Neuronal stem cell (in vitro differentiated cells): ENCODE measurements around the gene MAOB.

Source experiments
- DNase-seq: peaks from one replicate; pipeline ENCODE4 v3.0.0-alpha.2; 2013; ENCODE audit warnings: low spot score
- H2AFZ ChIP-seq: one replicate; pipeline ENCODE4 v1.6.1; 2013; ENCODE audit warnings: mild to moderate bottlenecking, low read length, inconsistent platforms
- H2AK5ac ChIP-seq: 2 replicates; pipeline ENCODE4 v1.6.1; 2013; ENCODE audit warnings: low read depth, mild to moderate bottlenecking, inconsistent platforms, low read length, moderate library complexity, mixed read lengths
- H2BK120ac ChIP-seq: 2 replicates; pipeline ENCODE4 v1.6.1; 2013; ENCODE audit warnings: low read depth, mild to moderate bottlenecking, inconsistent platforms, low read length, moderate library complexity, mixed read lengths
- H2BK12ac ChIP-seq: one replicate; pipeline ENCODE4 v1.6.1; 2013; ENCODE audit warnings: low read length, inconsistent platforms
- H2BK15ac ChIP-seq: 2 replicates; pipeline ENCODE4 v1.6.1; 2013; ENCODE audit warnings: mild to moderate bottlenecking, low read length, inconsistent platforms, mixed read lengths
- H2BK5ac ChIP-seq: one replicate; pipeline ENCODE4 v1.6.1; 2013; ENCODE audit warnings: inconsistent platforms, mild to moderate bottlenecking, low read length, moderate library complexity
- H3K14ac ChIP-seq: one replicate; pipeline ENCODE4 v1.6.1; 2013; ENCODE audit warnings: low read length, inconsistent platforms
- H3K18ac ChIP-seq: 2 replicates; pipeline ENCODE4 v1.6.1; 2013; ENCODE audit warnings: low read length, inconsistent platforms
- H3K23ac ChIP-seq: 2 replicates; pipeline ENCODE4 v1.6.1; 2013; ENCODE audit warnings: low read depth, mild to moderate bottlenecking, mixed read lengths, low read length, inconsistent platforms; ENCODE audit not compliant: poor library complexity
- H3K27ac ChIP-seq: replicated peaks from 3 replicates; pipeline ENCODE4 v1.5.1; 2013; ENCODE audit warnings: low read length, inconsistent platforms
- H3K27me3 ChIP-seq, 3 experiments: 2 replicates each; pipeline ENCODE4 v1.6.1; 2013; ENCODE audit warnings: low read length in 3 of 3, mild to moderate bottlenecking in 2 of 3, inconsistent platforms in 1 of 3, low read depth in 1 of 3, mixed read lengths in 1 of 3, moderate library complexity in 1 of 3; ENCODE audit not compliant: control insufficient read depth in 3 of 3, insufficient read depth in 3 of 3
- H3K36me3 ChIP-seq, 2 donors: replicated peaks in 1 of 2; 2 replicates each; pipeline ENCODE4 v1.6.1; 2013; ENCODE audit warnings: low read length in 2 of 2; ENCODE audit not compliant: control insufficient read depth in 2 of 2, insufficient read depth in 2 of 2
- H3K4ac ChIP-seq: 2 replicates; pipeline ENCODE4 v1.6.1; 2013; ENCODE audit warnings: inconsistent platforms, mild to moderate bottlenecking, low read length, moderate library complexity
- H3K4me1 ChIP-seq, 2 donors: 1 replicate in 1 of 2; 2 replicates in 1 of 2; pipeline ENCODE4 v1.6.1; 2013; ENCODE audit warnings: low read length in 2 of 2, low read depth in 1 of 2; ENCODE audit not compliant: control insufficient read depth in 2 of 2, insufficient read depth in 1 of 2
- H3K4me2 ChIP-seq: one replicate; pipeline ENCODE4 v1.6.1; 2013; ENCODE audit warnings: mild to moderate bottlenecking, low read length, inconsistent platforms; ENCODE audit not compliant: insufficient read depth, poor library complexity, severe bottlenecking
- H3K4me3 ChIP-seq, 2 donors: 2 replicates each; pipeline ENCODE4 v1.5.1; 2013; ENCODE audit warnings: low read length in 2 of 2, mild to moderate bottlenecking in 2 of 2, inconsistent platforms in 1 of 2, moderate library complexity in 1 of 2
- H3K79me1 ChIP-seq: one replicate; pipeline ENCODE4 v1.6.1; 2013; ENCODE audit warnings: low read depth, mild to moderate bottlenecking, inconsistent platforms, low read length, moderate library complexity
- H3K9ac ChIP-seq: one replicate; pipeline ENCODE4 v1.6.1; 2013; ENCODE audit warnings: mild to moderate bottlenecking, low read depth, low read length, inconsistent platforms; ENCODE audit not compliant: poor library complexity
- H3K9me3 ChIP-seq, 2 donors: replicated peaks in 1 of 2; 2 replicates each; pipeline versions ENCODE3 to v1.6.1; 2013; ENCODE audit warnings: low read length in 2 of 2, mild to moderate bottlenecking in 2 of 2, inconsistent platforms in 1 of 2, low read depth in 1 of 2, mixed read lengths in 1 of 2, moderate library complexity in 1 of 2; ENCODE audit not compliant: control insufficient read depth in 2 of 2, insufficient read depth in 1 of 2
- H4K8ac ChIP-seq: one replicate; pipeline ENCODE4 v1.6.1; 2013; ENCODE audit warnings: low read depth, mild to moderate bottlenecking, inconsistent platforms, low read length, moderate library complexity
- H4K91ac ChIP-seq: one replicate; pipeline ENCODE4 v1.6.1; 2013; ENCODE audit warnings: low read length, low read depth, mild to moderate bottlenecking, inconsistent platforms; ENCODE audit not compliant: poor library complexity
- WGBS, 2 donors: extraction: QIAGEN DNeasy Blood & Tissue Kit; methylation state at CpG; one replicate each; pipeline ENCODE4 v1.1.7; 2013; ENCODE audit warnings: missing lambda C conversion rate in 2 of 2, mixed read lengths in 1 of 2; ENCODE audit not compliant: insufficient read length in 2 of 2, insufficient replicate concordance in 1 of 2; ENCODE audit errors: extremely low coverage in 2 of 2; 5-methylcytosine and 5-hydroxymethylcytosine counted together

MAOB gene

DNA sequence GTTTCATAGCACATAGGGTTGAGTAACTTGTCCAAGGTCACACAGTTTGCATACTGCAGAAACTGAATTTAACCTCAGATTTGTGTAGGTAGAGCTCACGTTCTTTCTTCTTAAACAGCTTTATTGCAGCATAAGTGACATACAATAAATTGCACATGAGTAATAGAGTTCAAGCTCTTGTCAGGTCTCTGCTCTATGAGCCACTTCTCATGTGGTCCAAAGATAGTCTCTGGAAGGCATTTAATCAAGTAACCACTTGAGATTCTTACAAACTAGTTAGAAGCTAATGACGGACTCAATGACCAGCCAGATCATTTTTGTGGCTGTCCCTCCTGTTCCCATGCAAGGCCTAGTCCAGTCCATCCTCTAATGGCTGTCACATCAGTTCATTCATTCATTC is 68.9 kb downstream of the MAOB start:
- Histone ChIP-seq H2AFZ (no peak overlapping the region), H2AK5ac (no peak overlapping the region), H3K27me3 (no peaks in the 10 kb centered on the region), H3K4me3 (no peak overlapping the region), H3K36me3 (no peaks in the 10 kb centered on the region), H4K8ac (no peak overlapping the region), H3K14ac (no peak overlapping the region), H2BK12ac (no peak overlapping the region), H4K91ac (no peak overlapping the region), H3K27ac (no peak overlapping the region), H3K4me2 (no peak overlapping the region), H3K18ac (no peak overlapping the region), H2BK15ac (no peak overlapping the region), H3K9me3 (no peaks in the 10 kb centered on the region), H2BK5ac (no peak overlapping the region), H3K4ac (no peak overlapping the region), H3K9ac (no peak overlapping the region), H3K4me1 (no peaks in the 10 kb centered on the region), H2BK120ac (no peak overlapping the region), H3K79me1 (no peaks in the 10 kb centered on the region), H3K23ac (no peak overlapping the region)
- WGBS, 2 donors: no CpG with 5 or more reads among the region's 2 CpGs
- DNase-seq: no peak

DNA sequence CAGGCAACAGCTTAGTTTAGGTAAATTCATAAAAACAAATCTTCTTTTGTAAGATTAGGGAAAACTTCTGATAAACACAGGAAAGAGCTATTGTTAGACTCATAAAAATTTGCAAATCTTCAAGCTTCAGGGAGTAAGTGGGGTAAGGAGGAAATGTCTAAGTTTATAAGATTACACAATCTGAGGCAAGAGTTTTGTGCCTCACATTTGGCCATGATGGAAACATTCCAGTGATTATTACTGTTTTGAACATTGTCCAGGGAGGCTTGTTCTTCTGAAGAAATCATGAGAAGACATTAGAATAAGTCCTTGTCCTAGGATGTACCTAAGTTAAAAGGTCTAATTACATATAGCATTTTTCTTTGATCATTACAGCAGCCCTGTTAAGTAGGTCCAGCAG is 72.8 kb downstream of the MAOB start:
- Histone ChIP-seq H3K27ac (no peak overlapping the region), H3K36me3 (no peaks in the 10 kb centered on the region)
- no peak for DNase-seq

DNA sequence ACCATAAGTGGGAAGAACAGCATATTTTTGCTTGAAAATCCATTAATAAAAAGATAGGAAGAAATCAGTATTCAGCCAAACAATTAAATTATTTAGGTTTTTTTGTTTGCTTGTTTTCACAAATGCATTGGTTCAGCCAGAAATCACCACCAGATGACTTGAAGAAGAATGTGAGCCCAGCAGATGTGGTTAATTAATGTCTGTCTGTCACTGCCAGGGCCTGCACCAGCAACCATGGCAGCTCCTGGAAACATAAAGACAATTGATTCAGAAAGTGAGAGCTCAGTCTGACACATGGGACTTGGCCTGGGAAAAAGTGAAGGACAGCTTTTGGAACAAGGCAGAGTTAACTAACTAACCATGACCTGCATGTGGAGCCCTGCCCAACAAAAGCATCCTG is 74.0 kb downstream of the MAOB start:
- Histone ChIP-seq H3K18ac (no peak overlapping the region), H2BK5ac (no peak overlapping the region), H2BK15ac (no peak overlapping the region), H3K4me3 (no peak overlapping the region), H3K36me3 (no peaks in the 10 kb centered on the region), H3K27ac (no peak overlapping the region), H3K14ac (no peak overlapping the region), H3K9ac (no peak overlapping the region), H2BK120ac (no peak overlapping the region), H3K4me2 (no peak overlapping the region), H4K8ac (no peak overlapping the region), H2BK12ac (no peak overlapping the region), H3K4me1 (no peaks in the 10 kb centered on the region), H3K23ac (no peak overlapping the region), H3K79me1 (no peaks in the 10 kb centered on the region), H3K9me3 (no peaks in the 10 kb centered on the region), H3K27me3 (no peaks in the 10 kb centered on the region), H2AK5ac (no peak overlapping the region), H2AFZ (no peak overlapping the region), H4K91ac (no peak overlapping the region), H3K4ac (no peak overlapping the region)
- no peak for DNase-seq

More for the DNA sequence above, 72.8 kb downstream of the MAOB start:
- Histone ChIP-seq H3K14ac (no peak overlapping the region), H3K9me3 (no peaks in the 10 kb centered on the region), H3K79me1 (no peaks in the 10 kb centered on the region), H2AK5ac (no peak overlapping the region), H3K4ac (no peak overlapping the region), H3K4me1 (no peaks in the 10 kb centered on the region), H3K27me3 (no peaks in the 10 kb centered on the region), H3K9ac (no peak overlapping the region), H3K23ac (no peak overlapping the region), H3K18ac (no peak overlapping the region), H4K91ac (no peak overlapping the region), H2BK120ac (no peak overlapping the region), H3K4me2 (no peak overlapping the region), H2BK12ac (no peak overlapping the region), H2AFZ (no peak overlapping the region), H4K8ac (no peak overlapping the region), H2BK5ac (no peak overlapping the region), H2BK15ac (no peak overlapping the region), H3K4me3 (no peak overlapping the region)

DNA sequence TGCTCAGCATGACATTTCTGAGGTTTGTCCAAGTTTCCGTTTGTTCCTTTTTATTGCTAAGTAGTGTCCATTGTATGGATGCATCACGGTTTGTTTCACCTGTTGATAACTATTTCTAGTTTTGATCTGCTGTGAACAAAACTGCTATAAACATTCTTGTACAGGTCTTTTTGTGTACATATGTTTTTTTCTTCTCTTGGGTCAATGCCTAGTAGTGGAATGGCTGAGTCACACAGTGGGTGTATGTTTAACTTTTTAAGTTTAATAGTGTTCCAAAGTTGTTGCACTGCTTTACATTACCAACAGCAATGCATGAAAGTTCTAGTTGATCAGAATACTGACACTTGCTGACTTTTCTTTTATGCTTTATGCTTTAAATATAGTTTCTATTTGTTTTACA is 76.7 kb downstream of the MAOB start:
- Histone ChIP-seq H4K8ac (no peak overlapping the region), H3K18ac (no peak overlapping the region), H2BK5ac (no peak overlapping the region), H3K27ac (no peak overlapping the region), H4K91ac (no peak overlapping the region), H3K36me3 (no peaks in the 10 kb centered on the region), H3K9ac (no peak overlapping the region), H3K14ac (no peak overlapping the region), H2AK5ac (no peak overlapping the region), H3K27me3 (peaks cover 0 to 4% (median 0%) of the 10 kb centered on the region in 3 experiments), H2AFZ (no peak overlapping the region), H3K9me3 (no peaks in the 10 kb centered on the region), H2BK120ac (no peak overlapping the region), H3K4ac (no peak overlapping the region), H3K4me3 (no peak overlapping the region), H2BK15ac (no peak overlapping the region), H3K4me2 (no peak overlapping the region), H3K23ac (no peak overlapping the region), H3K4me1 (no peaks in the 10 kb centered on the region), H3K79me1 (no peaks in the 10 kb centered on the region), H2BK12ac (no peak overlapping the region)
- no CpG with 5 or more reads among the region's 2 CpGs for WGBS, 2 donors
- no peak for DNase-seq
